Activated naive CD4-positive, alpha-beta T cell treated with anti-CD3 and anti-CD28 coated beads, Interleukin-2, amount 10 ng/mL, durations not matched to agents 7 days and 5 days (primary cell): ENCODE measurements around the gene CELA2B.
"Not testable (repeated sequence)": the region's sequence is repeated elsewhere in the genome, so short reads cannot be mapped to it uniquely, and the experiment has no call there.

ENCODE experiments used
- CTCF ChIA-PET: fragments of 350-600 bp; sonication (Branson Sonifier 250); formaldehyde crosslinking; loops from one replicate; lab custom pipeline; 2021; ENCODE audit warnings: antibody characterized with exemption; lab: Charles Lee
- DNase-seq: peaks from one replicate; pipeline ENCODE4 v3.0.0-alpha.2; 2020
- H3K27ac Mint-ChIP-seq: one replicate; pipeline ENCODE4 v1.8.0; 2021; ENCODE audit warnings: mild to moderate bottlenecking, moderate library complexity, mixed read lengths
- H3K27me3 Mint-ChIP-seq: one replicate; pipeline ENCODE4 v1.8.0; 2021; ENCODE audit warnings: mild to moderate bottlenecking, mixed read lengths
- H3K36me3 Mint-ChIP-seq: one replicate; pipeline ENCODE4 v1.8.0; 2021; ENCODE audit warnings: mixed read lengths
- H3K4me1 Mint-ChIP-seq: one replicate; pipeline ENCODE4 v1.8.0; 2021; ENCODE audit warnings: mixed read lengths
- H3K4me3 Mint-ChIP-seq: one replicate; pipeline ENCODE4 v1.8.0; 2021; ENCODE audit warnings: mild to moderate bottlenecking, moderate library complexity, mixed read lengths
- H3K9me3 Mint-ChIP-seq: one replicate; pipeline ENCODE4 v1.8.0; 2021; ENCODE audit warnings: mixed read lengths

Gene CELA2B

GRCh38 chr1:15452216-15452615 is 23.7 kb upstream of the CELA2B start:
- Mint-ChIP-seq H3K4me3 (no peak overlapping the region), H3K27ac (no peak overlapping the region), H3K9me3 (no peaks in the 10 kb centered on the region)

GRCh38 chr1:15452866-15453571 is 22.9 kb upstream of the CELA2B start:
- CTCF ChIA-PET: interaction anchor here (1.3 kb wide), 1 partner anchor 10 kb away, joined by 3 read pairs; no protein-coding TSS in a partner anchor
- no peaks in the 10 kb centered on the region for H3K36me3 Mint-ChIP-seq
- no peak overlapping the region for H3K27ac Mint-ChIP-seq
- no peaks in the 10 kb centered on the region for H3K9me3 Mint-ChIP-seq
- no peak overlapping the region for H3K4me3 Mint-ChIP-seq
- DNase-seq: no peak
- H3K4me1 Mint-ChIP-seq: no peaks in the 10 kb centered on the region
- H3K27me3 Mint-ChIP-seq: peaks cover 14% of the 10 kb centered on the region

More at GRCh38 chr1:15452216-15452615, 23.7 kb upstream of the CELA2B start:
- CTCF ChIA-PET: interaction anchor here (1.3 kb wide), 1 partner anchor 9 kb away, joined by 3 read pairs; no protein-coding TSS in a partner anchor
- no peak for DNase-seq
- no peaks in the 10 kb centered on the region for H3K4me1 Mint-ChIP-seq
- H3K27me3 Mint-ChIP-seq: peaks cover 19% of the 10 kb centered on the region
- no peaks in the 10 kb centered on the region for H3K36me3 Mint-ChIP-seq

GRCh38 chr1:15453734-15454133 is 22.2 kb upstream of the CELA2B start:
- Mint-ChIP-seq H3K9me3 (no peaks in the 10 kb centered on the region), H3K27me3 (peaks cover 14% of the 10 kb centered on the region), H3K36me3 (no peaks in the 10 kb centered on the region), H3K4me1 (no peaks in the 10 kb centered on the region), H3K27ac (no peak overlapping the region), H3K4me3 (no peak overlapping the region)
- DNase-seq: no peak
- CTCF ChIA-PET: no interaction called here

- Mint-ChIP-seq H3K27me3 (peaks cover 14% of the 10 kb centered on the region), H3K36me3 (no peaks in the 10 kb centered on the region), H3K27ac (no peak overlapping the region), H3K4me3 (no peak overlapping the region), H3K9me3 (no peaks in the 10 kb centered on the region), H3K4me1 (no peaks in the 10 kb centered on the region)
- no peak for DNase-seq
- CTCF ChIA-PET: no interaction called here
Measured at GRCh38 chr1:15454256-15454655, 21.6 kb upstream of the CELA2B start.

GRCh38 chr1:15455522-15455921 is 20.4 kb upstream of the CELA2B start:
- H3K27me3 Mint-ChIP-seq: peaks cover 9% of the 10 kb centered on the region
- CTCF ChIA-PET: no interaction called here
- DNase-seq: no peak
- H3K4me3 Mint-ChIP-seq: no peak overlapping the region
- H3K4me1 Mint-ChIP-seq: no peaks in the 10 kb centered on the region
- H3K36me3 Mint-ChIP-seq: no peaks in the 10 kb centered on the region
- no peak overlapping the region for H3K27ac Mint-ChIP-seq
- no peaks in the 10 kb centered on the region for H3K9me3 Mint-ChIP-seq

- DNase-seq: no peak
- CTCF ChIA-PET: no interaction called here
Measured at GRCh38 chr1:15456313-15456954, 19.5 kb upstream of the CELA2B start, which contains the start of gene CELA2A. TSS of gene CELA2A (plus strand) at chr1:15456732. CDS start at chr1:15456754, 22 bp downstream.

GRCh38 chr1:15457585-15457984 is 18.3 kb upstream of the CELA2B start:
- Mint-ChIP-seq H3K27me3 (peaks cover 13% of the 10 kb centered on the region), H3K4me1 (no peaks in the 10 kb centered on the region), H3K36me3 (no peaks in the 10 kb centered on the region), H3K9me3 (no peaks in the 10 kb centered on the region), H3K27ac (no peak overlapping the region), H3K4me3 (no peak overlapping the region)
- DNase-seq: no peak
- CTCF ChIA-PET: no interaction called here

More at GRCh38 chr1:15456313-15456954, 19.5 kb upstream of the CELA2B start, which contains the start of gene CELA2A:
- Mint-ChIP-seq H3K4me1 (no peaks in the 10 kb centered on the region), H3K36me3 (no peaks in the 10 kb centered on the region), H3K27ac (no peak within 1 kb of the TSS), H3K4me3 (no peak within 1 kb of the TSS), H3K27me3 (peaks cover 12% of the 10 kb centered on the region), H3K9me3 (no peaks in the 10 kb centered on the region)

GRCh38 chr1:15458388-15458787 is 17.5 kb upstream of the CELA2B start:
- DNase-seq, CTCF ChIA-PET, H3K4me3 Mint-ChIP-seq, H3K27me3 Mint-ChIP-seq, H3K27ac Mint-ChIP-seq, H3K4me1 Mint-ChIP-seq, H3K36me3 Mint-ChIP-seq, H3K9me3 Mint-ChIP-seq: not testable (repeated sequence)

GRCh38 chr1:15459771-15460707 is 15.9 kb upstream of the CELA2B start:
- peaks cover 10% of the 10 kb centered on the region for H3K27me3 Mint-ChIP-seq
- H3K4me3 Mint-ChIP-seq: no peak overlapping the region
- H3K9me3 Mint-ChIP-seq: no peaks in the 10 kb centered on the region
- no peak overlapping the region for H3K27ac Mint-ChIP-seq
- H3K4me1 Mint-ChIP-seq: no peaks in the 10 kb centered on the region
- no peak for DNase-seq
- no peaks in the 10 kb centered on the region for H3K36me3 Mint-ChIP-seq
- CTCF ChIA-PET: no interaction called here

- H3K27me3 Mint-ChIP-seq: peaks cover 11% of the 10 kb centered on the region
- DNase-seq: no peak
- H3K27ac Mint-ChIP-seq: no peak overlapping the region
- no peaks in the 10 kb centered on the region for H3K36me3 Mint-ChIP-seq
- CTCF ChIA-PET: no interaction called here
- H3K4me3 Mint-ChIP-seq: no peak overlapping the region
- no peaks in the 10 kb centered on the region for H3K4me1 Mint-ChIP-seq
- no peaks in the 10 kb centered on the region for H3K9me3 Mint-ChIP-seq
Measured at GRCh38 chr1:15460708-15461095, 15.2 kb upstream of the CELA2B start.

GRCh38 chr1:15463064-15463800 is 12.7 kb upstream of the CELA2B start:
- CTCF ChIA-PET, H3K4me1 Mint-ChIP-seq, H3K36me3 Mint-ChIP-seq, H3K9me3 Mint-ChIP-seq, DNase-seq, H3K27ac Mint-ChIP-seq, H3K4me3 Mint-ChIP-seq: not testable (repeated sequence)
- H3K27me3 Mint-ChIP-seq: peaks cover 11% of the 10 kb centered on the region

- CTCF ChIA-PET: not testable (repeated sequence)
Measured at GRCh38 chr1:15463926-15464322, 12.0 kb upstream of the CELA2B start.

GRCh38 chr1:15465674-15466073 is 10.2 kb upstream of the CELA2B start:
- no peak for DNase-seq
- Mint-ChIP-seq H3K9me3 (no peaks in the 10 kb centered on the region), H3K27me3 (peaks cover 17% of the 10 kb centered on the region), H3K27ac (no peak overlapping the region), H3K4me1 (no peaks in the 10 kb centered on the region), H3K4me3 (no peak overlapping the region), H3K36me3 (no peaks in the 10 kb centered on the region)
- CTCF ChIA-PET: no interaction called here

More at GRCh38 chr1:15463926-15464322, 12.0 kb upstream of the CELA2B start:
- not testable (repeated sequence) for H3K9me3 Mint-ChIP-seq, H3K27ac Mint-ChIP-seq, H3K36me3 Mint-ChIP-seq, H3K4me3 Mint-ChIP-seq, DNase-seq, H3K4me1 Mint-ChIP-seq
- H3K27me3 Mint-ChIP-seq: peaks cover 11% of the 10 kb centered on the region
